ENCODE results near the gene CAMK1G.

Gene CAMK1G

GRCh38 chr1:209657140-209657879, 73.8 kb downstream of the CAMK1G start:
- peaks cover 2% of the 10 kb centered on the region for H3K27me3 Mint-ChIP-seq
- peaks cover 11% of the 10 kb centered on the region for H3K4me1 Mint-ChIP-seq
- ATAC-seq (ENCODE audit: low read depth) = peak; percentile 64
- H3K36me3 Mint-ChIP-seq = no peaks in the 10 kb centered on the region
- no peaks in the 10 kb centered on the region for H3K9me3 Mint-ChIP-seq
- no peak overlapping the region for H3K27ac Mint-ChIP-seq
- H3K4me3 Mint-ChIP-seq = no peak overlapping the region
- DNase-seq (ENCODE audit: low spot score in 2 of 2) = no peak

DNA sequence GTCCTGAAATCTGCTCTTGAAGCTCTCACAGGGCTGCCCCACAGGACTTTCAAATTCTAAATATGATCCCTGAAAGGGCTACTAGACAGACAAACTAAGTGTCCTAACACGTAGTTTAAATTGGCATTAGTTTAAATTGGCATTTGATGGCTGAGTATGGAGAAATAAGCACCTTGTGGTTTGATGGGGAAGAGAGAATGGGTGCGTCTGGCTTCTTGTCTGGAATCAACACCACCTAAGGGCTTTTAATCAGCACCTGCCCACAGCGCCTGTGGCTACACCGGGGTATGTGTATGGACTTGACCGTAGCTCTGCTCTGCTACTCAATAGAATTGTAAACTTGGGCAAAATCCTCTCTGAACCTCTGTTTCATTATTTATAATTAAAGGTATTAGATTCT, 74.4 kb downstream of the CAMK1G start:
- Mint-ChIP-seq H3K4me1 (peaks cover 11% of the 10 kb centered on the region), H3K27me3 (peaks cover 2% of the 10 kb centered on the region), H3K27ac (no peak overlapping the region), H3K9me3 (no peaks in the 10 kb centered on the region), H3K4me3 (no peak overlapping the region), H3K36me3 (no peaks in the 10 kb centered on the region)
- DNase-seq (ENCODE audit: low spot score in 2 of 2) = no peak
- no peak for ATAC-seq (ENCODE audit: low read depth)

DNA sequence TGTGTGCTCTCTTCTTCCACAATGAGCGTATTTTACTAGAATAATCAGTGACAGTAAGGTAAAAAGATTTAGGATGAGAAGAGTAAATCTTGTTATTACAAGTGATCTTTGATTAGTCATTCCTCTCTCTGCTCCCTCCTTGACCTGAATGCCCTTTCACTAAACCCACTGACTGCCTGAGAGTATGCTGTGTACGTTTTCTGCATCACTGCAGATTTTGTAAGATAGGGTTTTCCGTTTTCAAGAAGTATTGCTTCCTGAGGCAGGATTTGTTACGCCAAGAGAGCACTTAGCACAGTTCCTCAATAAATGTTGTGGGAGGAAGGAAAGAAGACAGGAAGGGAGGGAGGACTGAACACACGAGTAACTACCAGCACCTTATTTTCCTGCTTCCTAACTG, 76.4 kb downstream of the CAMK1G start:
- peak; percentile 14 for ATAC-seq (ENCODE audit: low read depth)
- Mint-ChIP-seq H3K27ac (peak overlapping the region; percentile 58), H3K4me1 (peaks cover 11% of the 10 kb centered on the region), H3K4me3 (no peak overlapping the region), H3K9me3 (no peaks in the 10 kb centered on the region), H3K27me3 (peaks cover 2% of the 10 kb centered on the region), H3K36me3 (no peaks in the 10 kb centered on the region)
- DNase-seq (ENCODE audit: low spot score in 2 of 2) = no peak

DNA sequence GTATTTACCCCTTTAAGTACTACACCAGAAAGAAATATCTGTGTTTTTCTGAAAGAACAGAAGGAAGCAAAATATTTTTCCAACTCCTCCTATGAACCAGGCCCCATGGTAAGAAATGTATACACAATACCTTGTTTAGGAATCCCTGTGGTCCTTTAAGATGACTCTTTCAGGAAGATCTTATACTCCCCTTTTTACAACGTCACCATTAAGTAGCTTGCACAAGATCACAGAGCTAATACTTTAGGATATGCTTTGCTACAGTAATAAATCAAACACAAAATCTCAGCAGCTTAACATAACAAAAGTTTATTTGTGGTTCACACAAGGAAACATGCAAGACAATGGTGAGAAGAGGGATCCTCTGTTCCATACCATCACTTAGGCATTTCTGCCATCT, 77.6 kb downstream of the CAMK1G start:
- H3K27me3 Mint-ChIP-seq = peaks cover 2% of the 10 kb centered on the region
- H3K4me3 Mint-ChIP-seq = no peak overlapping the region
- DNase-seq (ENCODE audit: low spot score in 2 of 2) (no peak), ATAC-seq (ENCODE audit: low read depth) (no peak)
- H3K4me1 Mint-ChIP-seq = peaks cover 11% of the 10 kb centered on the region
- no peak overlapping the region for H3K27ac Mint-ChIP-seq
- H3K36me3 Mint-ChIP-seq = no peaks in the 10 kb centered on the region
- H3K9me3 Mint-ChIP-seq = no peaks in the 10 kb centered on the region

GRCh38 chr1:209662879-209663327, 79.4 kb downstream of the CAMK1G start:
- Mint-ChIP-seq H3K27me3 (no peaks in the 10 kb centered on the region), H3K27ac (no peak overlapping the region), H3K36me3 (no peaks in the 10 kb centered on the region), H3K9me3 (no peaks in the 10 kb centered on the region), H3K4me3 (no peak overlapping the region), H3K4me1 (peaks cover 7% of the 10 kb centered on the region)
- DNase-seq (ENCODE audit: low spot score in 2 of 2) (no peak), ATAC-seq (ENCODE audit: low read depth) (no peak)

Measured in memory B cell (primary cell).